PC-9 (cell line): ENCODE results near the gene PSME1. TPM values are rescaled to one million over a fixed set of nuclear protein-coding genes. Genes with fewer than 3 reads are reported as not detected.

Experiments used
- BruUV-seq: library from RNA; stranded (reverse); fragments of 400-500 nt; replicated peaks from 2 replicates; lab custom pipeline; 2021; lab: Mats Ljungman, UMichigan
- CTCF ChIA-PET: fragments of 300-600 bp; sonication (Branson Sonifier 250); formaldehyde crosslinking; loops from one replicate; lab custom pipeline; 2022; ENCODE audit warnings: antibody characterized with exemption; lab: Charles Lee
- POLR2A ChIA-PET: fragments of 300-600 bp; sonication (Branson Sonifier 250); formaldehyde crosslinking; loops from one replicate; lab custom pipeline; 2022; ENCODE audit warnings: antibody characterized with exemption; ENCODE audit not compliant: unreplicated experiment; lab: Charles Lee
- DNase-seq, 2 experiments: peaks; one replicate each; pipeline versions ENCODE4 v3.0.0 to v3.0.0-alpha.2; 2015 to 2022; ENCODE audit warnings: mixed read lengths in 1 of 2
- H2AFZ ChIP-seq: fragments of 200-600 bp; sonication (generic); 2 replicates; pipeline ENCODE4 v1.8.1; 2017; ENCODE audit warnings: antibody characterized with exemption
- H3F3A ChIP-seq: fragments of 200-600 bp; sonication (generic); 2 replicates; pipeline ENCODE4 v1.8.1; 2017; ENCODE audit warnings: antibody characterized with exemption, mild to moderate bottlenecking, low read depth; ENCODE audit not compliant: insufficient read depth
- H3K27ac ChIP-seq: fragments of 200-600 bp; sonication (generic); 2 replicates; pipeline ENCODE4 v1.6.1; 2016; ENCODE audit warnings: mixed run types
- H3K27me3 ChIP-seq: fragments of 200-600 bp; sonication (generic); 2 replicates; pipeline ENCODE4 v1.6.1; 2016; ENCODE audit warnings: low read depth, mixed run types; ENCODE audit not compliant: insufficient read depth
- H3K36me3 ChIP-seq: fragments of 200-600 bp; sonication (generic); 2 replicates; pipeline ENCODE4 v1.6.1; 2016; ENCODE audit warnings: low read depth, mixed run types
- H3K4me1 ChIP-seq: fragments of 200-600 bp; sonication (generic); replicated peaks from 2 replicates; pipeline ENCODE4 v1.6.1; 2016; ENCODE audit warnings: mixed run types; ENCODE audit not compliant: insufficient read depth
- H3K4me2 ChIP-seq: fragments of 200-600 bp; sonication (generic); 2 replicates; pipeline ENCODE4 v1.6.1; 2017; ENCODE audit warnings: mixed run types
- H3K4me3 ChIP-seq: fragments of 200-600 bp; sonication (generic); 2 replicates; pipeline ENCODE4 v1.6.1; 2016; ENCODE audit warnings: mixed run types
- H3K79me2 ChIP-seq: fragments of 200-600 bp; sonication (generic); 2 replicates; pipeline ENCODE4 v1.6.1; 2017; ENCODE audit warnings: low read depth, mixed run types
- H3K9me2 ChIP-seq: fragments of 200-600 bp; sonication (generic); 2 replicates; pipeline ENCODE4 v1.8.1; 2017; ENCODE audit warnings: mild to moderate bottlenecking; ENCODE audit not compliant: insufficient read depth
- H3K9me3 ChIP-seq: fragments of 200-600 bp; sonication (generic); 2 replicates; pipeline ENCODE4 v1.8.1; 2016; ENCODE audit warnings: low read depth; ENCODE audit not compliant: insufficient read depth
- H4K20me1 ChIP-seq: fragments of 200-600 bp; sonication (generic); 2 replicates; pipeline ENCODE4 v1.8.1; 2017; ENCODE audit not compliant: insufficient read depth
- CTCF ChIP-seq: fragments of 200-600 bp; sonication (generic); conservative IDR thresholded peaks from 2 replicates; pipeline ENCODE4 v1.6.1; 2017; ENCODE audit warnings: mixed run types, antibody characterized with exemption, mild to moderate bottlenecking, moderate library complexity
- EZH2 ChIP-seq: fragments of 200-600 bp; sonication (generic); IDR thresholded peaks from 2 replicates; pipeline ENCODE4 v1.8.0; 2017; ENCODE audit warnings: antibody characterized with exemption, low read depth
- intact Hi-C: fragments of 100-400 bp; cut with micrococcal nuclease; formaldehyde crosslinking; loops from one replicate; pipeline ENCODE4 v1.10.0; 2022; ENCODE audit not compliant: unreplicated experiment
- total RNA-seq: library from RNA; stranded (reverse); gene quantifications from 2 replicates; pipeline ENCODE4 v1.2.3, GENCODE V29; 2021

Gene PSME1
- total RNA-seq, 1 experiment from 2014 or later, result 174 TPM

GRCh38 chr14:24098229-24098926, 37.6 kb upstream of the PSME1 start:
- peaks cover 8% of the 10 kb centered on the region for H3K4me1 ChIP-seq
- BruUV-seq, result no TSS peak
- H3K27ac ChIP-seq, result no peak overlapping the region
- no peak overlapping the region for H2AFZ ChIP-seq
- intact Hi-C loops, result no loop called here
- TF ChIP-seq CTCF, result no peak
- no peaks in the 10 kb centered on the region for H3K9me3 ChIP-seq
- no peaks in the 10 kb centered on the region for H4K20me1 ChIP-seq
- ChIA-PET CTCF (no interaction called here), POLR2A (interaction anchor here (0.6 kb wide), 1 partner anchor 465 kb away, joined by 3 read pairs; no protein-coding TSS in a partner anchor)
- H3K27me3 ChIP-seq, result no peaks in the 10 kb centered on the region
- no peak for DNase-seq
- H3K4me3 ChIP-seq, result no peak overlapping the region
- no peak overlapping the region for H3K4me2 ChIP-seq
- no peaks in the 10 kb centered on the region for H3K9me2 ChIP-seq
- peaks cover 2% of the 10 kb centered on the region; the same call in 1 of the 2 replicates for H3F3A ChIP-seq
- H3K36me3 ChIP-seq, result no peaks in the 10 kb centered on the region
- H3K79me2 ChIP-seq, result peaks cover 12% of the 10 kb centered on the region

- ChIA-PET POLR2A (interaction anchor here (0.6 kb wide), 1 partner anchor 466 kb away, joined by 3 read pairs; no protein-coding TSS in a partner anchor), CTCF (no interaction called here)
- H3K4me3 ChIP-seq, result no peak overlapping the region
- DNase-seq, result no peak
- no peaks in the 10 kb centered on the region for H3F3A ChIP-seq
- intact Hi-C loops, result no loop called here
- H3K36me3 ChIP-seq, result no peaks in the 10 kb centered on the region
- H3K4me1 ChIP-seq, result peaks cover 4% of the 10 kb centered on the region; the same call in 1 of the 2 replicates
- H3K27me3 ChIP-seq, result no peaks in the 10 kb centered on the region
- no peak overlapping the region for H2AFZ ChIP-seq
- H3K27ac ChIP-seq, result no peak overlapping the region
- no peaks in the 10 kb centered on the region for H3K9me2 ChIP-seq
- TF ChIP-seq EZH2 (no peak), CTCF (no peak)
- H3K79me2 ChIP-seq, result peaks cover 12% of the 10 kb centered on the region
- H3K4me2 ChIP-seq, result no peak overlapping the region
- no TSS peak for BruUV-seq
- H4K20me1 ChIP-seq, result no peaks in the 10 kb centered on the region
- no peaks in the 10 kb centered on the region for H3K9me3 ChIP-seq
Measured at GRCh38 chr14:24098927-24099813, 36.8 kb upstream of the PSME1 start.

- Histone ChIP-seq H3K4me3 (no peak overlapping the region), H3F3A (no peaks in the 10 kb centered on the region), H2AFZ (no peak overlapping the region), H3K36me3 (no peaks in the 10 kb centered on the region), H4K20me1 (no peaks in the 10 kb centered on the region), H3K27ac (no peak overlapping the region), H3K4me1 (peaks cover 4% of the 10 kb centered on the region; the same call in 1 of the 2 replicates), H3K79me2 (peaks cover 5% of the 10 kb centered on the region), H3K27me3 (no peaks in the 10 kb centered on the region), H3K4me2 (no peak overlapping the region), H3K9me3 (no peaks in the 10 kb centered on the region), H3K9me2 (no peaks in the 10 kb centered on the region)
- no TSS peak for BruUV-seq
- ChIA-PET POLR2A (no interaction called here), CTCF (no interaction called here)
- TF ChIP-seq EZH2 (no peak), CTCF (no peak)
- intact Hi-C loops, result no loop called here
- DNase-seq, result no peak
Measured at GRCh38 chr14:24100197-24100981, 35.6 kb upstream of the PSME1 start.
